NCI-H82 (cell line): ENCODE data around the gene FAM20A.
"Not testable (repeated sequence)": the region's sequence is repeated elsewhere in the genome, so short reads cannot be mapped to it uniquely, and the experiment has no call there.

Experiments
- DNase-seq: peaks from one replicate; lab custom pipeline; 2025; lab: John Stamatoyannopoulos, UW

FAM20A gene

GRCh38 chr17:68492394-68493054 is 108.6 kb downstream of the FAM20A start:
- DNase-seq = not testable (repeated sequence)

GRCh38 chr17:68491381-68492231 is 109.6 kb downstream of the FAM20A start:
- peak; percentile 12 for DNase-seq

- DNase-seq = no peak
These were observed 111.2 kb downstream of the FAM20A start for GRCh38 chr17:68489919-68490318.
